ENCODE data around the gene RRP1B. TPM values are rescaled to one million over a fixed set of nuclear protein-coding genes. Genes with fewer than 3 reads are reported as not detected.

The RRP1B gene
- total and polyA plus RNA-seq, 2 of the 13 experiments (the other 11 are each of a cell fraction or from before 2014, with no cell fraction given), result 16.3 to 46.2 TPM

DNA sequence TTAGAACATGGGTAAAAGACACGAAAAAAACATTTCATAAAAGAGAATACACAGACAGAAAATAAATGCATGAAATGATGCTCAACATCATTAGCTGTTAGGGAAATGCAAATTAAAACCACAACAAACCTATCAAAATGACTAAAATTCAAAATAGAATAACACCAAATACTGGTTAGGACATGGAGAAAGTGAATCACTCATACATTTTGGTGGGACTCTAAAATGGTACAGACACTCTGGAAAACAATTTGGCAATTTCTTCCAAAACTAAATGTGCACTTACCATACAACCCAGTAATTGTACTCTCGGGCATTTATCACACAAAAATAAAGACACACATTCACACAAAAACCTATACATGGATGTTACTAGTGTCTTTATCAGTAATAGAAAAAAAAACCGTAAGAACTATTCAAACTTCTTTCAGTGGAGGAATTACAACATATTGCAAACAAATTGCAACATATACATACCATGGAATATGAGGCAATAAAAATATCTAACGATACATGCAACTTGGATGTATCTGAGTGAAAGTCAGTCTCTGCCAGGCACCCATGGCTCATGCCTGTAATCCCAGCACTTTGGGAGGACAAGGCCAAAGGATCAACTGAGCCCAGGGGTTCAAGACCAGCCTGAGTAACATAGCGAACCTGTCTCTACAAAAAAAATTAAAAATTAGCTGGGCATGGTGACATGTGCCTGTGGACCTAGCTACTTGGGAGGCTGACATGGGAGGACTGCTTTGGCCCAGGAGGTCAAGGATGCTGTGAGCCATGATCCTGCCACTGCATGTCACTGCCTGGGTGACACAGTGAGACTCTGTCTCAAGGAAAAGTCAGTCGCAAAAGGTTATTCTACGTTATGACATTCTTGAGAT lies 19.6 kb upstream of the RRP1B start (continued):
- TF ChIP-seq, protein P1, sequence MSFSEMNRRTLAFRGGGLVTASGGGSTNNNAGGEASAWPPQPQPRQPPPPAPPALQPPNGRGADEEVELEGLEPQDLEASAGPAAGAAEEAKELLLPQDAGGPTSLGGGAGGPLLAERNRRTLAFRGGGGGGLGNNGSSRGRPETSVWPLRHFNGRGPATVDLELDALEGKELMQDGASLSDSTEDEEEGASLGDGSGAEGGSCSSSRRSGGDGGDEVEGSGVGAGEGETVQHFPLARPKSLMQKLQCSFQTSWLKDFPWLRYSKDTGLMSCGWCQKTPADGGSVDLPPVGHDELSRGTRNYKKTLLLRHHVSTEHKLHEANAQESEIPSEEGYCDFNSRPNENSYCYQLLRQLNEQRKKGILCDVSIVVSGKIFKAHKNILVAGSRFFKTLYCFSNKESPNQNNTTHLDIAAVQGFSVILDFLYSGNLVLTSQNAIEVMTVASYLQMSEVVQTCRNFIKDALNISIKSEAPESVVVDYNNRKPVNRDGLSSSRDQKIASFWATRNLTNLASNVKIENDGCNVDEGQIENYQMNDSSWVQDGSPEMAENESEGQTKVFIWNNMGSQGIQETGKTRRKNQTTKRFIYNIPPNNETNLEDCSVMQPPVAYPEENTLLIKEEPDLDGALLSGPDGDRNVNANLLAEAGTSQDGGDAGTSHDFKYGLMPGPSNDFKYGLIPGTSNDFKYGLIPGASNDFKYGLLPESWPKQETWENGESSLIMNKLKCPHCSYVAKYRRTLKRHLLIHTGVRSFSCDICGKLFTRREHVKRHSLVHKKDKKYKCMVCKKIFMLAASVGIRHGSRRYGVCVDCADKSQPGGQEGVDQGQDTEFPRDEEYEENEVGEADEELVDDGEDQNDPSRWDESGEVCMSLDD (CRISPR knock-in tag; IDR thresholded peaks at IDR 0.05; ENCODE audit: borderline replicate concordance), result no peak
- TF ChIP-seq GATAD2A (CRISPR knock-in tag; IDR thresholded peaks at IDR 0.05), result peak; percentile 55; the same call in 1 of the 2 replicates
- peak; percentile 53; the same call in 1 of the 2 replicates for TF ChIP-seq FOXA3 (CRISPR knock-in tag; IDR thresholded peaks at IDR 0.05)
- TF ChIP-seq, protein P2, sequence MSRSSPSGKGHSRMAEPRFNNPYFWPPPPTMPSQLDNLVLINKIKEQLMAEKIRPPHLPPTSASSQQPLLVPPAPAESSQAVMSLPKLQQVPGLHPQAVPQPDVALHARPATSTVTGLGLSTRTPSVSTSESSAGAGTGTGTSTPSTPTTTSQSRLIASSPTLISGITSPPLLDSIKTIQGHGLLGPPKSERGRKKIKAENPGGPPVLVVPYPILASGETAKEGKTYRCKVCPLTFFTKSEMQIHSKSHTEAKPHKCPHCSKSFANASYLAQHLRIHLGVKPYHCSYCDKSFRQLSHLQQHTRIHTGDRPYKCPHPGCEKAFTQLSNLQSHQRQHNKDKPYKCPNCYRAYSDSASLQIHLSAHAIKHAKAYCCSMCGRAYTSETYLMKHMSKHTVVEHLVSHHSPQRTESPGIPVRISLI (CRISPR knock-in tag; IDR thresholded peaks at IDR 0.05; ENCODE audit: borderline replicate concordance), result peak; percentile 42; the same call in 1 of the 2 replicates
- 0 out of 2 replicates have a peak, but pooled peaks have one; percentile 25 for TF ChIP-seq POGZ (CRISPR knock-in tag; IDR thresholded peaks at IDR 0.05)
- TF ChIP-seq, protein P3, sequence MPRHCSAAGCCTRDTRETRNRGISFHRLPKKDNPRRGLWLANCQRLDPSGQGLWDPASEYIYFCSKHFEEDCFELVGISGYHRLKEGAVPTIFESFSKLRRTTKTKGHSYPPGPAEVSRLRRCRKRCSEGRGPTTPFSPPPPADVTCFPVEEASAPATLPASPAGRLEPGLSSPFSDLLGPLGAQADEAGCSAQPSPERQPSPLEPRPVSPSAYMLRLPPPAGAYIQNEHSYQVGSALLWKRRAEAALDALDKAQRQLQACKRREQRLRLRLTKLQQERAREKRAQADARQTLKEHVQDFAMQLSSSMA (CRISPR knock-in tag; IDR thresholded peaks at IDR 0.05), result no peak

DNA sequence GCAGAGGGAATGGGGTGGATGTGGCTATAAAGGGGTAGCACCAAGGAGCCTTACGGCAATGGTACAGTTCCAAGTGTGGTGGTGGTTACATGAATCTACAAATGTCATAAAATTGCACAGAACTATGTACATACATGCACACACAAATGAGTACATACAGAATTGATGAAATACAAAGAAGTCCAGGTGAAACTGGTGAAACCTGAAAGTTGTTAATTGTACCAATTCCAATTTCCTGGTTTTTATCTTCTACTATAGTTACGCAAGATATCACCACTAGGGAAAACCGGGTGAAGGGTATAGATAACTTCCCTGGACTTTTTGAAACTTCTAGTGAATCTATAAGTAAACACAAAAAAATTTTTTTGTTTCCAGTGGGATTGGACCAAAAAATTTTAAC lies 19.0 kb upstream of the RRP1B start:
- CTCF ChIA-PET (ENCODE audit: low intra/inter-chr PET ratio, low total read pairs), result no interaction called here
- POLR2A ChIA-PET, result interaction anchor here (1.2 kb wide), 1 partner anchor 352 kb away, joined by 4 read pairs; no protein-coding TSS in a partner anchor
- Histone ChIP-seq H3K27me3 (ENCODE audit: control insufficient read depth in 1 of 2, insufficient read depth in 2 of 2, low read length in 2 of 2) (no peaks in the 10 kb centered on the region), H3K4me3 (replicated peaks in 1 of 3; ENCODE audit: insufficient read depth in 1 of 3, low read depth in 2 of 3, low read length in 3 of 3) (no peak overlapping the region), H3K4me1 (ENCODE audit: insufficient read depth, low read length) (peaks cover 35% of the 10 kb centered on the region), H3K9me3 (ENCODE audit: low read length) (no peaks in the 10 kb centered on the region), H4K20me1 (ENCODE audit: insufficient read depth, low read length) (no peaks in the 10 kb centered on the region), H3K27ac (ENCODE audit: extremely low read length, insufficient read depth, low read length) (no peak overlapping the region), H3K79me2 (ENCODE audit: insufficient read depth, low read length) (no peaks in the 10 kb centered on the region), H2AFZ (ENCODE audit: low read length) (no peak overlapping the region), H3K9ac (ENCODE audit: insufficient read depth, low read depth, low read length) (no peak overlapping the region), H3K4me2 (ENCODE audit: low read depth, low read length) (no peak overlapping the region), H3K36me3 (replicated peaks in 1 of 2; ENCODE audit: control insufficient read depth in 1 of 2, insufficient read depth in 2 of 2, low read length in 2 of 2) (no peaks in the 10 kb centered on the region)
- no TSS peak for BruUV-seq (replicated peaks)
- in situ Hi-C loops (cut with HindIII; ENCODE audit: extremely low pct_ligation_motif_present, low pct_unique_long_range_greater_than_20kb) (no loop called here), intact Hi-C loops (cut with micrococcal nuclease; ENCODE audit: unreplicated experiment) (no loop called here)
- WGBS (ENCODE audit: low lambda C conversion rate), result 68% methylated on average over 3 of the region's 3 CpGs
- FAIRE-seq (no peak), ATAC-seq (no peak), DNase-seq (ENCODE audit: low spot score) (no peak)
- TF ChIP-seq NFYC (CRISPR knock-in tag; IDR thresholded peaks at IDR 0.05) (no peak), ZNF17 (CRISPR knock-in tag; IDR thresholded peaks at IDR 0.05) (no peak), ZNF430 (CRISPR knock-in tag; IDR thresholded peaks at IDR 0.05) (no peak), ZNF432 (CRISPR knock-in tag; IDR thresholded peaks at IDR 0.05; ENCODE audit: borderline replicate concordance) (no peak), PPARG (CRISPR knock-in tag; conservative IDR thresholded peaks at IDR 0.05) (peak; percentile 31; the same call in 1 of the 2 replicates)
- TF ChIP-seq, protein P4, sequence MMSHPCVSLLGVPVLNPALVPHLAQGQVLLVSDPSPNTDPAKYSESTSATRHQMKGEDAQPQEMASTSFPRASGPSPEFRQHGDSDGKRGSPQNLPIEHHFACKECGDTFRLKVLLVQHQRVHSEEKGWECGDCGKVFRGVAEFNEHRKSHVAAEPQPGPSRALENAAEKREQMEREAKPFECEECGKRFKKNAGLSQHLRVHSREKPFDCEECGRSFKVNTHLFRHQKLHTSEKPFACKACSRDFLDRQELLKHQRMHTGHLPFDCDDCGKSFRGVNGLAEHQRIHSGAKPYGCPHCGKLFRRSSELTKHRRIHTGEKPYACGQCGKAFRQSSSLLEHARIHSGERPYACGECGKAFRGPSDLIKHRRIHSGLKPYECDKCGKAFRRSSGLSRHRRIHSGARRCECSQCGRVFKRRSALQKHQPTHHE (CRISPR knock-in tag; IDR thresholded peaks at IDR 0.05; ENCODE audit: borderline replicate concordance), result no peak
- TF ChIP-seq, protein P3 (CRISPR knock-in tag; IDR thresholded peaks at IDR 0.05), result no peak
